DND-41 (cell line): ENCODE results near the gene HS3ST3B1.

ENCODE experiments used
- ATAC-seq: fragments of 200-7000 bp; cut with Tn5 transposase; 3 replicates; pipeline ENCODE4 v1.9.1; 2021; ENCODE audit warnings: low read depth; ENCODE audit not compliant: insufficient read depth
- DNase-seq: peaks from one replicate; pipeline ENCODE4 v3.0.0-alpha.2; 2020
- H2AFZ ChIP-seq: 2 replicates; pipeline ENCODE4 v1.6.0; 2012; ENCODE audit warnings: low read depth, low read length
- H3K27ac ChIP-seq: 2 replicates; pipeline ENCODE4 v1.5.1; 2012; ENCODE audit warnings: low read length, inconsistent platforms
- H3K27me3 ChIP-seq: fragments of 200-600 bp; sonication (generic); 2 replicates; pipeline ENCODE4 v1.6.0; 2012; ENCODE audit warnings: low read length, mild to moderate bottlenecking, inconsistent platforms; ENCODE audit not compliant: insufficient read depth, poor library complexity
- H3K36me3 ChIP-seq: 2 replicates; pipeline ENCODE4 v1.5.1; 2012; ENCODE audit warnings: low read length, inconsistent platforms; ENCODE audit not compliant: insufficient read depth
- H3K4me1 ChIP-seq: 2 replicates; pipeline ENCODE4 v1.5.1; 2012; ENCODE audit warnings: mild to moderate bottlenecking, low read length; ENCODE audit not compliant: insufficient read depth
- H3K4me2 ChIP-seq: 2 replicates; pipeline ENCODE4 v1.6.0; 2012; ENCODE audit warnings: mild to moderate bottlenecking, moderate library complexity, low read length, inconsistent platforms; ENCODE audit not compliant: insufficient read depth
- H3K4me3 ChIP-seq, 2 experiments: fragments of 200-600 bp in 1 of 2; shearing (Covaris generic) in 1 of 2; 2 replicates each; pipeline ENCODE4 v1.5.1; 2012 to 2016; ENCODE audit warnings: inconsistent platforms in 2 of 2, low read length in 2 of 2, mild to moderate bottlenecking in 2 of 2, low read depth in 1 of 2, moderate library complexity in 1 of 2
- H3K79me2 ChIP-seq: 2 replicates; pipeline ENCODE4 v1.6.0; 2012; ENCODE audit warnings: low read length, inconsistent platforms; ENCODE audit not compliant: insufficient read depth
- H3K9ac ChIP-seq: 2 replicates; pipeline ENCODE4 v1.6.0; 2012; ENCODE audit warnings: low read depth, mild to moderate bottlenecking, inconsistent platforms, low read length, moderate library complexity
- H3K9me3 ChIP-seq: 2 replicates; pipeline ENCODE4 v1.5.1; 2012; ENCODE audit warnings: low read length, moderate library complexity, mild to moderate bottlenecking, inconsistent platforms; ENCODE audit not compliant: insufficient read depth, severe bottlenecking
- H4K20me1 ChIP-seq: 2 replicates; pipeline ENCODE4 v1.6.0; 2012; ENCODE audit warnings: low read length; ENCODE audit not compliant: insufficient read depth
- EZH2 ChIP-seq: IDR thresholded peaks from 3 replicates; pipeline ENCODE4 v1.6.1; 2012; ENCODE audit warnings: borderline replicate concordance, low read depth, mild to moderate bottlenecking, moderate library complexity, low read length, inconsistent platforms; ENCODE audit not compliant: severe bottlenecking
- TF ChIP-seq, protein P1 (sequence below): IDR thresholded peaks from 2 replicates; pipeline ENCODE4 v1.5.1; 2012; ENCODE audit warnings: borderline replicate concordance, low read length, moderate library complexity, mild to moderate bottlenecking; ENCODE audit not compliant: poor library complexity, severe bottlenecking; ENCODE audit errors: extremely low read depth

The HS3ST3B1 gene

DNA sequence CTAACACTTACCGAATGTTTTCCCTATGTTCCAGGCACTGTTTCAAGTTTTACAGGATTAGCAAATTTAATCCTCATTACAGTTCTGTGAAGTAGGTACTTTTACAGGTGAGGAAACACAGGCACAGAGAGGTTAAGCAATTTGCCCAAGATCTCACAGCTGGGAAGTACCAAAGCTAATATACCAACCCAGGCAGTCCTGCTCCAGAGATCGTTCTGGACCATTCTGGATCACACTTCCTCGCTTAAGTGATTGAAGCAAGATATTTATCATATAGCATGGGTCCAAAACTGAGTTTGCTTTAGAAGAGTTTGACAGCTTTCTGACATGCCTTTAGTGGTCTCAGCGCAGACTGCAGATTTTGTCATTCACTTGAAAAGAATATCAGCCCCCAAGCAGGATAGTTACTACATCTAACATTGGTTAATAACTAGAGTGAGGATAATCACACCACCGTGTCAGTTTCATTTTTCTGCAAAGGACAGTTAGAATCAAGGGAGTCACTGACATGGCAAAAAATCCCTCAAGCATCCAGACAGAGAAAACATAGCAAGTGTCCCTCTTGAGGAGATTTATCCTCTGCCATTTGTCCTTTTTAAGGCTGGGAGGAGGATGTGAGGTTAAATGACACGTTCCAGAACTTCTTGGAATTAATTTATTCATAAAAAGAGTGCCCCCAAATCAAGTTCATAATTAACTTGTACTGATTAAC lies 5.1 kb downstream of the HS3ST3B1 start:
- 0 out of 4 replicates have a peak overlapping the region, but pooled peaks of 1 of the 2 experiments have one; percentile 7 for H3K4me3 ChIP-seq
- peaks cover 14% of the 10 kb centered on the region; the same call in 1 of the 2 replicates for H4K20me1 ChIP-seq
- peak overlapping the region; percentile 29 for H3K4me2 ChIP-seq

DNA sequence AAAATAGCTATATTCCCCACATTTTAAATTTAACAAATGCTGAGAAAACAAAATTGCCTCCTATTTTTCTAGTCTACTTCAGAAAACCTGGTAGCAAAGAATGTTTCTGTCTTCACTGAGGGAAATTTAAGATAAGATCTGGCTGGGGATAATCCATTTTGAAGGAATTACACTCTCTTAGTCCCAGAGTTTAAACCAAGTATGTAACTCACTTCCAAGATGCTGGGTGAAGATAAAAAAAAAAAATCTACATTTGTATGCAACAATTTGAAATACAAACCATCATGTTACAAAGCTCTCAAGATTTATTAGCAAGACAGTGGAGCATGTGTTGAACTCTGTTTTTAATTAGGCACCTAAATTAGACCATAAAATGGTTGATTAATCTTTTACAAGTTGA lies 5.7 kb downstream of the HS3ST3B1 start:
- no peak for ATAC-seq
- no peak for DNase-seq
- H3K79me2 ChIP-seq, result peaks cover 99% of the 10 kb centered on the region
- no peaks in the 10 kb centered on the region for H3K27me3 ChIP-seq
- TF ChIP-seq, protein P1, sequence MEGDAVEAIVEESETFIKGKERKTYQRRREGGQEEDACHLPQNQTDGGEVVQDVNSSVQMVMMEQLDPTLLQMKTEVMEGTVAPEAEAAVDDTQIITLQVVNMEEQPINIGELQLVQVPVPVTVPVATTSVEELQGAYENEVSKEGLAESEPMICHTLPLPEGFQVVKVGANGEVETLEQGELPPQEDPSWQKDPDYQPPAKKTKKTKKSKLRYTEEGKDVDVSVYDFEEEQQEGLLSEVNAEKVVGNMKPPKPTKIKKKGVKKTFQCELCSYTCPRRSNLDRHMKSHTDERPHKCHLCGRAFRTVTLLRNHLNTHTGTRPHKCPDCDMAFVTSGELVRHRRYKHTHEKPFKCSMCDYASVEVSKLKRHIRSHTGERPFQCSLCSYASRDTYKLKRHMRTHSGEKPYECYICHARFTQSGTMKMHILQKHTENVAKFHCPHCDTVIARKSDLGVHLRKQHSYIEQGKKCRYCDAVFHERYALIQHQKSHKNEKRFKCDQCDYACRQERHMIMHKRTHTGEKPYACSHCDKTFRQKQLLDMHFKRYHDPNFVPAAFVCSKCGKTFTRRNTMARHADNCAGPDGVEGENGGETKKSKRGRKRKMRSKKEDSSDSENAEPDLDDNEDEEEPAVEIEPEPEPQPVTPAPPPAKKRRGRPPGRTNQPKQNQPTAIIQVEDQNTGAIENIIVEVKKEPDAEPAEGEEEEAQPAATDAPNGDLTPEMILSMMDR, result no peak
- no peak for TF ChIP-seq EZH2
- no peak overlapping the region for H2AFZ ChIP-seq
- H3K9me3 ChIP-seq, result no peaks in the 10 kb centered on the region
- H3K9ac ChIP-seq, result no peak overlapping the region
- H3K36me3 ChIP-seq, result peaks cover 12% of the 10 kb centered on the region
- peaks cover 42% of the 10 kb centered on the region for H3K4me1 ChIP-seq
- H4K20me1 ChIP-seq, result peaks cover 14% of the 10 kb centered on the region; the same call in 1 of the 2 replicates
- peak overlapping the region; percentile 6; the same call in 1 of the 2 replicates for H3K27ac ChIP-seq
- no peak overlapping the region for H3K4me3 ChIP-seq
- no peak overlapping the region for H3K4me2 ChIP-seq

More for the DNA sequence above, 5.1 kb downstream of the HS3ST3B1 start:
- Histone ChIP-seq H3K9ac (no peak overlapping the region), H2AFZ (no peak overlapping the region), H3K27me3 (no peaks in the 10 kb centered on the region), H3K27ac (peak overlapping the region; percentile 6; the same call in 1 of the 2 replicates), H3K4me1 (peaks cover 42% of the 10 kb centered on the region), H3K9me3 (no peaks in the 10 kb centered on the region), H3K79me2 (peaks cover 99% of the 10 kb centered on the region), H3K36me3 (peaks cover 12% of the 10 kb centered on the region)
- ATAC-seq (no peak), DNase-seq (no peak)
- no peak for TF ChIP-seq EZH2
- TF ChIP-seq, protein P1, result no peak

DNA sequence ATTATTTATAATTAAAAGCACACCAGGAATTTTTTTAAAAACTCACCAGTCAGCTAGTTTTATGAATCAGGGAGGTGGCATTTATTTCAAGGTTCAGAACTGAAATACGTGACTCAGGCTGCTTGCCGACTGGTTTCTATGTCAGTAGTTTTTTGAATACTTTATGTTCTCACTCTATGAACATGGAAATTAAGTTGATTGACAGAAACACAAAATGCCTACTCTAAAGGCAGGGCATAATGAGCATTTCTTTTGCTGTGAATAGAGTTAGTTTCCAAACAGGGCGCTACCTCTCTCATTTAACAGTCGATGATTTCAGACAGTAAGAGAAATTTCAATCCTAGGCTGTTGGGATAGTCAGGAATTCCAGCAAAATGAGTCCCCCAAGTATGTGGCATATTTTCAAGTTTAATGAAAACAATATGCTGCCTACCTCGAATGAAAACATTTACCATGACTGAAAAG lies 6.7 kb downstream of the HS3ST3B1 start:
- peaks cover 20% of the 10 kb centered on the region for H3K36me3 ChIP-seq
- H3K27ac ChIP-seq, result no peak overlapping the region
- peaks cover 99% of the 10 kb centered on the region for H3K79me2 ChIP-seq
- no peak overlapping the region for H3K9ac ChIP-seq
- H3K4me3 ChIP-seq, result no peak overlapping the region
- H4K20me1 ChIP-seq, result peaks cover 14% of the 10 kb centered on the region; the same call in 1 of the 2 replicates
- TF ChIP-seq, protein P1, result no peak
- no peak for TF ChIP-seq EZH2
- no peak for DNase-seq
- no peak overlapping the region for H3K4me2 ChIP-seq
- no peak overlapping the region for H2AFZ ChIP-seq
- H3K9me3 ChIP-seq, result no peaks in the 10 kb centered on the region
- no peak for ATAC-seq
- H3K27me3 ChIP-seq, result no peaks in the 10 kb centered on the region
- peaks cover 42% of the 10 kb centered on the region for H3K4me1 ChIP-seq

DNA sequence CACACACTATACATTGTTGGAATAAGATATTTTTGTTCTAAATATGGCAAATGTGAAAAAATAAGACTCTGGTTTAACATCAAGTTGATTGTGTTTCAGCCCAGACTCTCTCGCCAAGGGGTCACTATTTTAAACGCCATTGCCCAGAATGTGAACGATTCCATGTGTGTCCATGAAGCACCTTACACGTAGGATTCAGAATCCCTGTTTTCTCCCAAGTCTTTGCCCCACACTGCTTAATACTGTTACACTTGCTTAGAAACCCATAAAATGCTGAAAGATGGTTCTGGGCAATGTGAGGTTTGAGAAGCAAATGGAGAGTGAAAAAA lies 7.7 kb downstream of the HS3ST3B1 start:
- H3K27ac ChIP-seq, result no peak overlapping the region
- H3K9me3 ChIP-seq, result no peaks in the 10 kb centered on the region
- H2AFZ ChIP-seq, result no peak overlapping the region
- no peak overlapping the region for H3K9ac ChIP-seq
- TF ChIP-seq, protein P1, result no peak
- no peak for TF ChIP-seq EZH2
- peaks cover 94% of the 10 kb centered on the region for H3K79me2 ChIP-seq
- no peaks in the 10 kb centered on the region for H3K27me3 ChIP-seq
- H3K4me1 ChIP-seq, result peaks cover 34% of the 10 kb centered on the region
- no peak overlapping the region for H3K4me2 ChIP-seq
- peaks cover 6% of the 10 kb centered on the region; the same call in 1 of the 2 replicates for H4K20me1 ChIP-seq
- DNase-seq, result no peak
- ATAC-seq, result no peak
- peaks cover 22% of the 10 kb centered on the region for H3K36me3 ChIP-seq
- no peak overlapping the region for H3K4me3 ChIP-seq
